ENCODE measurements around the gene EFCAB13.
"Not testable (repeated sequence)": the region's sequence is repeated elsewhere in the genome, so short reads cannot be mapped to it uniquely, and the experiment has no call there.

DNA sequence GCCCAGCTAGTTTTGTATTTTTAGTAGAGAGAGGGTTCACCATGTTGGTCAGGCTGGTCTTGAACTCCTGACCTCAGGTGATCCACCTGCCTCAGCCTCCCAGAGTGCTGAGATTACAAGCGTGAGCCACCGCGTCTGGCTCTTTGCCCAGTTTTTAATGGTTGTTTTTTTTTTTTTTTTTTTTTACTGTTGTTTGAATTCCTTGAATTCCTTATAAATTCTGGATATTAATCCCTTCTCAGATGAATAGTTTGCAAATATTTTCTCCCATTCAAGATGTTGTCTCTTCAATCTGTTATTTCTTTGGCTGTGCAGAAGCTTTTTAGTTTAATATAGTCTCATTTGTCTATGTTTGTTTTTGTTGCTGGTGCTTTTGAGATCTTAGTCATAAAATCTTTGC is 47.1 kb downstream of the EFCAB13 start:
- TF ChIP-seq, protein P1, sequence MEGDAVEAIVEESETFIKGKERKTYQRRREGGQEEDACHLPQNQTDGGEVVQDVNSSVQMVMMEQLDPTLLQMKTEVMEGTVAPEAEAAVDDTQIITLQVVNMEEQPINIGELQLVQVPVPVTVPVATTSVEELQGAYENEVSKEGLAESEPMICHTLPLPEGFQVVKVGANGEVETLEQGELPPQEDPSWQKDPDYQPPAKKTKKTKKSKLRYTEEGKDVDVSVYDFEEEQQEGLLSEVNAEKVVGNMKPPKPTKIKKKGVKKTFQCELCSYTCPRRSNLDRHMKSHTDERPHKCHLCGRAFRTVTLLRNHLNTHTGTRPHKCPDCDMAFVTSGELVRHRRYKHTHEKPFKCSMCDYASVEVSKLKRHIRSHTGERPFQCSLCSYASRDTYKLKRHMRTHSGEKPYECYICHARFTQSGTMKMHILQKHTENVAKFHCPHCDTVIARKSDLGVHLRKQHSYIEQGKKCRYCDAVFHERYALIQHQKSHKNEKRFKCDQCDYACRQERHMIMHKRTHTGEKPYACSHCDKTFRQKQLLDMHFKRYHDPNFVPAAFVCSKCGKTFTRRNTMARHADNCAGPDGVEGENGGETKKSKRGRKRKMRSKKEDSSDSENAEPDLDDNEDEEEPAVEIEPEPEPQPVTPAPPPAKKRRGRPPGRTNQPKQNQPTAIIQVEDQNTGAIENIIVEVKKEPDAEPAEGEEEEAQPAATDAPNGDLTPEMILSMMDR (IDR thresholded peaks at IDR 0.05) = not testable (repeated sequence)
- TF ChIP-seq POLR2AphosphoS5 (IDR thresholded peaks at IDR 0.05) = not testable (repeated sequence)

Measured in upper lobe of left lung (tissue), 4 donors.